IPS DF 6.9 (cell line): ENCODE data around the gene SLC25A4.

ENCODE experiments used
- DNase-seq: peaks from one replicate; pipeline ENCODE4 v3.0.0-alpha.2; 2013; ENCODE audit warnings: low read depth, low spot score
- H3K27ac ChIP-seq: one replicate; pipeline ENCODE4 v1.5.1; 2013; ENCODE audit warnings: low read length, control low read depth
- H3K27me3 ChIP-seq: 2 replicates; pipeline ENCODE4 v1.6.1; 2013; ENCODE audit warnings: mild to moderate bottlenecking, low read length; ENCODE audit not compliant: control insufficient read depth, insufficient read depth
- H3K36me3 ChIP-seq: 2 replicates; pipeline ENCODE4 v1.6.1; 2013; ENCODE audit warnings: low read length; ENCODE audit not compliant: control insufficient read depth, insufficient read depth
- H3K4me1 ChIP-seq: 2 replicates; pipeline ENCODE4 v1.6.1; 2013; ENCODE audit warnings: low read length; ENCODE audit not compliant: control insufficient read depth, insufficient read depth
- H3K4me3 ChIP-seq: 2 replicates; pipeline ENCODE4 v1.5.1; 2013; ENCODE audit warnings: mild to moderate bottlenecking, low read length
- H3K9me3 ChIP-seq: 2 replicates; pipeline ENCODE4 v1.6.1; 2013; ENCODE audit warnings: low read length, inconsistent platforms; ENCODE audit not compliant: control insufficient read depth, insufficient read depth
- WGBS: extraction: QIAGEN DNeasy Blood & Tissue Kit; methylation state at CpG from one replicate; pipeline ENCODE4 v1.1.7; 2013; ENCODE audit warnings: mixed read lengths, missing lambda C conversion rate; ENCODE audit not compliant: insufficient read length, insufficient coverage; 5-methylcytosine and 5-hydroxymethylcytosine counted together

Gene SLC25A4

DNA sequence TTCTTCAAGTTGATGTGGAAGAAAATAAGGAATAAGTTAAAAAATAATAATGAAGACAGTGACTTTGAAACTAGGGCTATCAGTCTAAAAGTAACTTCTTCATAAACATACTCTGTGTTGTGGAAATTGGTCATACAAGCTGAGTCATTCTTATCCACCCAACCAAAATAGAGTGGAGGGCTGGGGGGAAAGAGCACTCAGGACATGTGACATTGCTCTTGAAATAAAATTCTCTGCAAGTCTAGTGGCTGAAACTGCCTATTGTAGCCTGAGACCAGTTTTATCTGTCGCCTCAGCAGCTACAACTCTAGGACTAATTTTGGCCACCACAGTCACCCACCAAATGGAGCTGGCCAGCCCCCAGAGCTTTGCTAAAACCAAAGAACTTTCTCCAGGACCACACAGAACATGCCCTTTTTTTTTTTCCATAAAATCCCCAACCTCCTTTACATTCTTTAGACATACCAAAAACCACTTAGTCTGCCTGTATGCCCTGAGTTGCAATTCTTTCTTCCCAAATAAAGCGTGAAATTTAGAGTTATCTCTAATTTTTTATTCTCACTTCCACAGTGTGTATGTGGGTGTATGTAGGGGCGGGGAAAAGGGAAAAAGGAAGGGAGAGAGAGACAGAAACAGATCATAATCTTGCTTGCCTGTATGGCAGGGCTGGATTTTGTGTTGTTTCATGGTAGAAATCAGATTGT, 23.0 kb upstream of the SLC25A4 start:
- Histone ChIP-seq H3K4me1 (0 out of 2 replicates have a peak, but pooled peaks cover 2% of the 10 kb centered on the region), H3K27ac (no peak overlapping the region), H3K27me3 (no peaks in the 10 kb centered on the region), H3K4me3 (no peak overlapping the region), H3K36me3 (no peaks in the 10 kb centered on the region), H3K9me3 (no peaks in the 10 kb centered on the region)
- no CpG with 5 or more reads among the region's 3 CpGs for WGBS
- no peak for DNase-seq

- WGBS, result no CpG with 5 or more reads among the region's 6 CpGs
- H3K4me3 ChIP-seq, result no peak overlapping the region
- H3K9me3 ChIP-seq, result no peaks in the 10 kb centered on the region
- no peak for DNase-seq
- H3K36me3 ChIP-seq, result no peaks in the 10 kb centered on the region
- H3K27ac ChIP-seq, result no peak overlapping the region
- H3K4me1 ChIP-seq, result 0 out of 2 replicates have a peak, but pooled peaks cover 2% of the 10 kb centered on the region
- H3K27me3 ChIP-seq, result no peaks in the 10 kb centered on the region
Observed at GRCh38 chr4:185120631-185120946, 22.5 kb upstream of the SLC25A4 start.

DNA sequence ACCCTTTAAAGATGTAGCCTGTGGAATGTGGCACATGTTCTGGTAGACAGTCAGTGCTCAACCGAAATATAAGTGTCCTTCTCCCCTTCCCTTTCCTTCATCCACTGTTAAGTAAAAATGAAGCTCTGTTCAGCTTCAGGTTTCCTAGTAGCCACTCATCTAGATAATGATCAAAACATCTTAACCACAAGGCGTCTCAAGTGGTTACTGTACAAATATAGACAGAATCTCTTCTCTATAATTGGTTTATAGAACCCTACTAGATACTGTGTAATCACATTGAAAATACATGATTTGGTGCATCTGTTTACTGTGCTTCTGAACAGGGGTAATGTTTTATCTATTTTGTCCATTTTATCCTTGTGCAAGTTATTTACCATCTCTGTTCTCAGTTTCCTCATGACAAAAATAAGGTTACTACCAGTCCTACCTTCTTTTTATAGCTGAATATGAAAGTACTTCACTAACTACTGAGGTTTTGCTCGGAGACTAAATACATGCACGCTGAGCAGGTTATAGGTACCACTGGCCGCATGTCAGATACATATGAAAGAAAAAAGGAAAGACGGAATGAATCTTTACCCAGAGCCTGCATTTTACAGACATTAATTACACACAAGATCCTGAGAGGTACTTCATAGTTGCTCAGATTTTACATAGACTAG, 20.3 kb upstream of the SLC25A4 start:
- no peaks in the 10 kb centered on the region; the same call in 1 of the 2 replicates for H3K27me3 ChIP-seq
- no peaks in the 10 kb centered on the region for H3K9me3 ChIP-seq
- DNase-seq, result no peak
- no peak overlapping the region for H3K27ac ChIP-seq
- no peaks in the 10 kb centered on the region for H3K4me1 ChIP-seq
- H3K4me3 ChIP-seq, result no peak overlapping the region
- WGBS, result no CpG with 5 or more reads among the region's 6 CpGs
- H3K36me3 ChIP-seq, result no peaks in the 10 kb centered on the region

- no CpG with 5 or more reads among the region's 3 CpGs for whole genome bisulfite sequencing
- Histone ChIP-seq H3K4me3 (no peak overlapping the region), H3K4me1 (no peaks in the 10 kb centered on the region), H3K27ac (no peak overlapping the region), H3K36me3 (no peaks in the 10 kb centered on the region), H3K27me3 (peaks cover 2% of the 10 kb centered on the region; the same call in 1 of the 2 replicates), H3K9me3 (no peaks in the 10 kb centered on the region)
- no peak for DNase-seq
Observed at GRCh38 chr4:185124006-185124405, 19.1 kb upstream of the SLC25A4 start.

- WGBS, result no CpG with 5 or more reads among the region's 64 CpGs
- Histone ChIP-seq H3K9me3 (no peaks in the 10 kb centered on the region), H3K4me1 (no peaks in the 10 kb centered on the region), H3K27me3 (peaks cover 4% of the 10 kb centered on the region; the same call in 1 of the 2 replicates), H3K27ac (no peak overlapping the region), H3K4me3 (peak overlapping the region; percentile 26; the same call in 1 of the 2 replicates), H3K36me3 (no peaks in the 10 kb centered on the region)
- DNase-seq, result no peak
Observed at GRCh38 chr4:185127021-185127925, 15.8 kb upstream of the SLC25A4 start.

- H3K27me3 ChIP-seq, result peaks cover 4% of the 10 kb centered on the region; the same call in 1 of the 2 replicates
- peak overlapping the region; percentile 61; the same call in 1 of the 2 replicates for H3K4me3 ChIP-seq
- DNase-seq, result no peak
- no peaks in the 10 kb centered on the region for H3K4me1 ChIP-seq
- H3K9me3 ChIP-seq, result no peaks in the 10 kb centered on the region
- no CpG with 5 or more reads among the region's 74 CpGs for WGBS
- H3K27ac ChIP-seq, result no peak overlapping the region
- no peaks in the 10 kb centered on the region for H3K36me3 ChIP-seq
Observed at GRCh38 chr4:185128272-185129119, 14.6 kb upstream of the SLC25A4 start.

GRCh38 chr4:185134307-185134869, 8.7 kb upstream of the SLC25A4 start:
- Histone ChIP-seq H3K36me3 (no peaks in the 10 kb centered on the region), H3K4me1 (no peaks in the 10 kb centered on the region), H3K9me3 (no peaks in the 10 kb centered on the region), H3K27me3 (no peaks in the 10 kb centered on the region), H3K4me3 (no peak overlapping the region), H3K27ac (no peak overlapping the region)
- DNase-seq, result no peak
- no CpG with 5 or more reads among the region's 3 CpGs for WGBS

DNA sequence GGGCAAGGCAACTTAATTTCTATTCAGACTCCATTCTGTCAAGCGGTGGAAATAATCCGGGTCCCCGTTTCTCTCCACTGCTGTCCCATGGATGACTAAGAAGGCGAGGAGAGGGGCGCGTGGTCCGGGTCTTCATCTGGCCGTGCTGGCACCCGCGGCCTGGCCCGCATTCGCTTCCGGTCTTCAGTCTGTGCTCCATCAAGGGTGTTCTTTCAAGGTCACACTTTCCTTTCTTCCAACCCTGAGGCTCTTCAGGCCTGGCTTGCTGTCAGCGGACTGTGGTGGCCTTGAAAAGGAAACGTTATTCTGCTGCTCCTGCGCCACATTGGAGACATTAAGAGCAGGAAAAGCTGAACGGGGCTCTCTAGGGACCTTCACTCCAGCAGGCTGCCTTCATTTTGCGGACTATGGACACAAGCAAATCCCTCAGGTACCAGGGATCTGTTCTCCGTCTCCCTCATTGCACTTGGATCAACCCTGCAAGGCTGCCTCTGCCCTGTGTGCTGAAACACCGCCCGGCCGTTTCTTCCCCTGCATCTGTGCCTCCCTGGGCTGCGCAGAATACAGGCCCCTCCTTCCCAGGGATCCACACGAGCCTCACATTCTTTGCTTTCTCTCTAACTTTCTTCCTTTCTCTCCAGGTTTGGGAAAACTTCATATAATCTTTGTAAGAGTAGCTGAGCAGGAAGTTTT, 5.7 kb upstream of the SLC25A4 start:
- Histone ChIP-seq H3K9me3 (no peaks in the 10 kb centered on the region), H3K36me3 (no peaks in the 10 kb centered on the region), H3K27me3 (no peaks in the 10 kb centered on the region), H3K4me3 (no peak overlapping the region), H3K27ac (no peak overlapping the region), H3K4me1 (no peaks in the 10 kb centered on the region)
- WGBS, result no CpG with 5 or more reads among the region's 24 CpGs
- no peak for DNase-seq

DNA sequence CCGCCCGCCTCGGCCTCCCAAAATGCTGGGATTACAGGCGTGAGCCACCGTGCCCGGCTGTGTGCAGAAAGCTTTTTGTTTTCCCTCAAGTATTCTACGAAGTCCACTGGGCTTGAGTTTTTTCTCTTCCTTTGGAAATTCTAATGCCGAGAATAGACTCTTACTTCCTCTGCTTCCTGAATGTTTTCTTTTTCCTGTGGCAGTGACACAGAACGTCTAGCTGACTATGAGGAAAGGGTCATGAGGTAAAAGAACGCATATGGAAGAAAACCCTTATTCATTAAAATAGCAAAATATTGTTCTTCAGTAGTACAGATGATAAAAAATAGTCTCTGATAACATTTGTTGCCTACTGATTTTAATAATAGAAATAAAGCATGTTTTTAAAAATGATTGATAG, 4.9 kb upstream of the SLC25A4 start:
- no peaks in the 10 kb centered on the region for H3K27me3 ChIP-seq
- no peaks in the 10 kb centered on the region for H3K9me3 ChIP-seq
- H3K27ac ChIP-seq, result no peak overlapping the region
- no CpG with 5 or more reads among the region's 10 CpGs for WGBS
- no peaks in the 10 kb centered on the region for H3K4me1 ChIP-seq
- no peak overlapping the region for H3K4me3 ChIP-seq
- DNase-seq, result no peak
- H3K36me3 ChIP-seq, result no peaks in the 10 kb centered on the region
